CD4-positive, alpha-beta T cell (primary cell): ENCODE data around the gene FKBP1A. TPM values are rescaled to one million over a fixed set of nuclear protein-coding genes. Genes with fewer than 3 reads are reported as not detected.

Experiments
- ATAC-seq: fragments of 200-7000 bp; cut with Tn5 transposase; one replicate; pipeline ENCODE4 v1.10.0; 2022; ENCODE audit warnings: mild to moderate bottlenecking; ENCODE audit not compliant: poor library complexity
- CTCF ChIA-PET: fragments of 350-600 bp; sonication (Branson Sonifier 250); formaldehyde crosslinking; loops from one replicate; lab custom pipeline; 2021; ENCODE audit warnings: antibody characterized with exemption, inconsistent platforms; lab: Charles Lee
- POLR2A ChIA-PET: fragments of 350-600 bp; sonication (Branson Sonifier 250); formaldehyde crosslinking; loops from one replicate; lab custom pipeline; 2021; ENCODE audit warnings: antibody characterized with exemption, inconsistent platforms; lab: Charles Lee
- DNase-seq, 14 experiments: peaks; one replicate each; pipeline ENCODE4 v3.0.0-alpha.2; 2013 to 2020; ENCODE audit warnings: mixed read lengths in 2 of 14
- H3K27ac ChIP-seq, 2 donors: one replicate each; pipeline versions ENCODE4 v1.5.1 to v1.7.0; 2013; ENCODE audit warnings: low read length in 2 of 2, low read depth in 1 of 2, mild to moderate bottlenecking in 1 of 2
- H3K27me3 ChIP-seq, 2 experiments: 1 replicate in 1 of 2; 2 replicates in 1 of 2; pipeline versions ENCODE4 v1.6.1 to v1.7.0; 2013; ENCODE audit warnings: low read length in 2 of 2, control low read depth in 1 of 2, mild to moderate bottlenecking in 1 of 2, moderate library complexity in 1 of 2; ENCODE audit not compliant: insufficient read depth in 2 of 2, control insufficient read depth in 1 of 2
- H3K36me3 ChIP-seq: one replicate; pipeline ENCODE4 v1.6.1; 2013; ENCODE audit warnings: low read length, control low read depth; ENCODE audit not compliant: insufficient read depth
- H3K4me1 ChIP-seq: one replicate; pipeline ENCODE4 v1.6.1; 2013; ENCODE audit warnings: low read length, control low read depth; ENCODE audit not compliant: insufficient read depth
- H3K4me3 ChIP-seq: one replicate; pipeline ENCODE4 v1.5.1; 2013; ENCODE audit warnings: mild to moderate bottlenecking, low read length, moderate library complexity
- H3K9me3 ChIP-seq, 2 experiments: 1 replicate in 1 of 2; 2 replicates in 1 of 2; pipeline versions ENCODE4 v1.6.1 to v1.7.0; 2013; ENCODE audit warnings: low read length in 2 of 2, mild to moderate bottlenecking in 2 of 2, control low read depth in 1 of 2, moderate library complexity in 1 of 2; ENCODE audit not compliant: control insufficient read depth in 1 of 2, insufficient read depth in 1 of 2
- H3K27ac Mint-ChIP-seq: one replicate; pipeline ENCODE4 v1.8.0; 2020; ENCODE audit warnings: mixed read lengths
- H3K27me3 Mint-ChIP-seq: one replicate; pipeline ENCODE4 v1.8.0; 2021; ENCODE audit warnings: mixed read lengths
- H3K36me3 Mint-ChIP-seq: one replicate; pipeline ENCODE4 v1.8.0; 2021; ENCODE audit warnings: low read depth, mixed read lengths
- H3K4me1 Mint-ChIP-seq: one replicate; pipeline ENCODE4 v1.8.0; 2021; ENCODE audit warnings: low read depth, mixed read lengths
- H3K4me3 Mint-ChIP-seq: one replicate; pipeline ENCODE4 v1.8.0; 2020; ENCODE audit warnings: mild to moderate bottlenecking, mixed read lengths
- H3K9me3 Mint-ChIP-seq: one replicate; pipeline ENCODE4 v1.8.0; 2020; ENCODE audit warnings: mixed read lengths
- intact Hi-C, 2 experiments: fragments of 100-400 bp; cut with DNase I in 1 of 2; cut with micrococcal nuclease in 1 of 2; formaldehyde crosslinking; loops; one replicate each; pipeline versions ENCODE4 v1.15.1 to v1.9.0; 2023 to 2025; cut with DNase I, micrococcal nuclease
- total RNA-seq, 174 experiments: library from RNA in 2 of 174; stranded (reverse) in 2 of 174; gene quantifications; one replicate each; pipeline ENCODE4 v1.2.3 and lab custom pipeline; 2021 to 2026
- TF ChIP-seq, protein P1 (sequence below): fragments of 200-600 bp; IDR thresholded peaks from one replicate; pipeline ENCODE4 v1.8.0; 2022; ENCODE audit warnings: antibody characterized with exemption, mild to moderate bottlenecking

The FKBP1A gene
- total RNA-seq, 2 experiments from 2014 or later = 43.3 to 45.4 TPM

DNA sequence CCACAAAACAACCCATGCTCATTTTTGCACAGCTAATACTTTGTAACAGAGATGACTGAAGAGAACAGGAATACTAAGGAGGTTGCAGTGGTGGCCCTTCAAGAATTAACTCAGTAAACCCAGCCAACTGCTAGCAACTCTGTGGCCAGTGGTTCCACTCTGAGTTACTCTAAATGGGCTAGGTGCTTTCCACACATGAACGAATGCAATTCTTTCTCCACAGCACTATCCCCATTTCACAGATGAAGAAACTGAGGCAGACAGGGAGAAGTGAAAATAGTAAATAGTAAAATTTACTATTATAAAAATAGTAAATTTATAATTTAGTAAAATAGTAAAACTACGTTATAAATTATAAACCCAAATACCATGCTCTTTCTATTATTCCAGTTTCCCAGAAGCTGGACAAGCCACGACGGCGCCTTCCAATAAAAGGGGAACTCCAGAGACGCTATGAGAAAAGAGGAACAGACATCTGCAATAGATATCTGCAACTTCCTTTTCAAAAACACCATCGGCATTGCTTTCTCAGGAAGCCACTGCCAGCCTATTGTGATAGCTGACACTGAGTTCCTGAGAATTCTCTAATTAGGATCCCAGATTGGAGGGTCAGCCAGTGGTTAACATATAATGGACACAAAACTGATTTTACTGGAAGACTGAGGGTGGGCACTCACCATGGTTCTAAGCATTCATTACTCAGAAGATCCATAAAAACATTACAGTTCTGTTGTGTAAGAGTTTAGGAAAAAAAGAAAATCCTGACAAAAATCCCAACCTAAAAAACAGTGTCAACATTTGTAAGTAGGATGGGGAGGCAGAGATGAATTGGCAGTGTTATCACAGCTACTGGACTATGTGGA, 16.2 kb downstream of the FKBP1A start:
- DNase-seq (peak in 2 of 14 experiments; percentile 36 to 38), ATAC-seq (no peak)
- no peak overlapping the region for H3K27ac ChIP-seq
- peak overlapping the region; percentile 70 for H3K27ac Mint-ChIP-seq
- intact Hi-C loops = no loop called here
- H3K9me3 ChIP-seq = no peaks in the 10 kb centered on the region
- H3K9me3 Mint-ChIP-seq = no peaks in the 10 kb centered on the region
- no peak overlapping the region for H3K4me3 ChIP-seq
- H3K36me3 ChIP-seq = peaks cover 39% of the 10 kb centered on the region
- CTCF ChIA-PET = interaction anchor here (1.1 kb wide), 1 partner anchor 10 kb away, joined by 3 read pairs; no protein-coding TSS in a partner anchor
- no peaks in the 10 kb centered on the region for H3K27me3 Mint-ChIP-seq
- POLR2A ChIA-PET = interaction anchor here (1.0 kb wide), 1 partner anchor 10 kb away, joined by 4 read pairs; no protein-coding TSS in a partner anchor
- no peak overlapping the region for H3K4me3 Mint-ChIP-seq
- TF ChIP-seq, protein P1, sequence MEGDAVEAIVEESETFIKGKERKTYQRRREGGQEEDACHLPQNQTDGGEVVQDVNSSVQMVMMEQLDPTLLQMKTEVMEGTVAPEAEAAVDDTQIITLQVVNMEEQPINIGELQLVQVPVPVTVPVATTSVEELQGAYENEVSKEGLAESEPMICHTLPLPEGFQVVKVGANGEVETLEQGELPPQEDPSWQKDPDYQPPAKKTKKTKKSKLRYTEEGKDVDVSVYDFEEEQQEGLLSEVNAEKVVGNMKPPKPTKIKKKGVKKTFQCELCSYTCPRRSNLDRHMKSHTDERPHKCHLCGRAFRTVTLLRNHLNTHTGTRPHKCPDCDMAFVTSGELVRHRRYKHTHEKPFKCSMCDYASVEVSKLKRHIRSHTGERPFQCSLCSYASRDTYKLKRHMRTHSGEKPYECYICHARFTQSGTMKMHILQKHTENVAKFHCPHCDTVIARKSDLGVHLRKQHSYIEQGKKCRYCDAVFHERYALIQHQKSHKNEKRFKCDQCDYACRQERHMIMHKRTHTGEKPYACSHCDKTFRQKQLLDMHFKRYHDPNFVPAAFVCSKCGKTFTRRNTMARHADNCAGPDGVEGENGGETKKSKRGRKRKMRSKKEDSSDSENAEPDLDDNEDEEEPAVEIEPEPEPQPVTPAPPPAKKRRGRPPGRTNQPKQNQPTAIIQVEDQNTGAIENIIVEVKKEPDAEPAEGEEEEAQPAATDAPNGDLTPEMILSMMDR = no peak
- H3K36me3 Mint-ChIP-seq = peaks cover 74% of the 10 kb centered on the region
- H3K4me1 Mint-ChIP-seq = peaks cover 82% of the 10 kb centered on the region
- peaks cover 44% of the 10 kb centered on the region for H3K4me1 ChIP-seq
- no peaks in the 10 kb centered on the region for H3K27me3 ChIP-seq

DNA sequence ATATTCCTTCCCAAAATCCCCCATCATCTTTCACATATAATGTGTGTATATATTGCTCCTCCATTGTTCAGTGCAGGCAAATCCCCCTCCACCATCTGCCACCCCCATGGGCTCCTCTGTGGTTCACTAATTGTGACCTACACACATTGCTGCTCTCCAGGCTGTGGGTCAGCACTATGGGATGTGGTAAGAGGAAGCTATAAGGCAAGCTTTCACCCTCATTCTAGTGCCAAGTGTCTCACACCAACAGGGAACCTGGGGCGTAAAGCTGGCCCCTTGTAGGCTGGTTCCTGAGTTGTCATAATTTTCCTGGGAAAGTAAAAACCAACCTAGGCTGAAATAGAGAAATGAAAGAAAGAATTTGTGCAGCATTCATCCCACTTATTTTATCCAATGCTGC, 16.8 kb downstream of the FKBP1A start:
- no peaks in the 10 kb centered on the region for H3K9me3 ChIP-seq
- H3K27ac ChIP-seq = no peak overlapping the region
- H3K27me3 ChIP-seq = no peaks in the 10 kb centered on the region
- peaks cover 47% of the 10 kb centered on the region for H3K4me1 ChIP-seq
- H3K27me3 Mint-ChIP-seq = no peaks in the 10 kb centered on the region
- H3K4me1 Mint-ChIP-seq = peaks cover 80% of the 10 kb centered on the region
- peak in 1 of 14 experiments; percentile 17 for DNase-seq
- no peak overlapping the region for H3K4me3 Mint-ChIP-seq
- no peak overlapping the region for H3K4me3 ChIP-seq
- ATAC-seq = no peak
- POLR2A ChIA-PET = no interaction called here
- intact Hi-C loops = no loop called here
- TF ChIP-seq, protein P1 = no peak
- CTCF ChIA-PET = no interaction called here
- no peaks in the 10 kb centered on the region for H3K9me3 Mint-ChIP-seq
- peaks cover 46% of the 10 kb centered on the region for H3K36me3 ChIP-seq
- H3K36me3 Mint-ChIP-seq = peaks cover 79% of the 10 kb centered on the region
- H3K27ac Mint-ChIP-seq = peak overlapping the region; percentile 70

DNA sequence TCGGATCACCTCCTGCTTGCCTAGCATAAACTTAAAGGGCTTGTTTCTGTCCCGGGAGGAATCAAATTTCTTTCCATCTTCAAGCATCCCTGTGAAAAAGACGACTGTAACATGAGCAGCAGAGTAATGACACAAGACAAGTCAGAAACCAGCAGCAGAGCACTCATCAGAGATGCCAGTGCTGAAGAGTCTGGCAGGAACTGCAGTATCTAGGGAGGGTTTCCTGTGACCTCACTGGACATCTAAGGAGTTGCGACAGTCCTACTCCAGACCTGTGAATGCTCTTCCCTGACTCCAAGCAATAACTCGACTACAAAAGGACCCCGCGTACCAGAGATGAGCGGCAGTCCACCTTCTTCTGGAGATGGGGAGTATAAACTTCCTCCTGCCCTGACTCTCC, 17.3 kb downstream of the FKBP1A start:
- H3K27ac Mint-ChIP-seq = peak overlapping the region; percentile 70
- Histone ChIP-seq H3K27me3 (no peaks in the 10 kb centered on the region), H3K9me3 (no peaks in the 10 kb centered on the region), H3K36me3 (peaks cover 51% of the 10 kb centered on the region), H3K4me1 (peaks cover 47% of the 10 kb centered on the region), H3K27ac (no peak overlapping the region), H3K4me3 (no peak overlapping the region)
- H3K36me3 Mint-ChIP-seq = peaks cover 83% of the 10 kb centered on the region
- TF ChIP-seq, protein P1 = no peak
- no peaks in the 10 kb centered on the region for H3K9me3 Mint-ChIP-seq
- intact Hi-C loops = no loop called here
- H3K4me3 Mint-ChIP-seq = no peak overlapping the region
- ATAC-seq = no peak
- no peak for DNase-seq
- ChIA-PET POLR2A (interaction anchor here (0.6 kb wide), 1 partner anchor 14 kb away, joined by 3 read pairs; no protein-coding TSS in a partner anchor), CTCF (no interaction called here)
- H3K27me3 Mint-ChIP-seq = no peaks in the 10 kb centered on the region
- peaks cover 75% of the 10 kb centered on the region for H3K4me1 Mint-ChIP-seq
